GM10266 (cell line): Measurements from ENCODE around the gene SRSF9.
A peak's percentile ranks its signal among the peaks of the same experiment; 100 is the strongest.

Source experiments
- DNase-seq: peaks from one replicate; pipeline ENCODE4 v3.0.0; 2012; ENCODE audit errors: extremely low spot score
- TF ChIP-seq, protein P1 (sequence below): IDR thresholded peaks from 2 replicates; pipeline ENCODE4 v1.5.1; 2012; ENCODE audit warnings: mild to moderate bottlenecking, low read depth; ENCODE audit not compliant: control insufficient read depth, insufficient read depth; ENCODE audit errors: missing control alignments

SRSF9 gene

DNA sequence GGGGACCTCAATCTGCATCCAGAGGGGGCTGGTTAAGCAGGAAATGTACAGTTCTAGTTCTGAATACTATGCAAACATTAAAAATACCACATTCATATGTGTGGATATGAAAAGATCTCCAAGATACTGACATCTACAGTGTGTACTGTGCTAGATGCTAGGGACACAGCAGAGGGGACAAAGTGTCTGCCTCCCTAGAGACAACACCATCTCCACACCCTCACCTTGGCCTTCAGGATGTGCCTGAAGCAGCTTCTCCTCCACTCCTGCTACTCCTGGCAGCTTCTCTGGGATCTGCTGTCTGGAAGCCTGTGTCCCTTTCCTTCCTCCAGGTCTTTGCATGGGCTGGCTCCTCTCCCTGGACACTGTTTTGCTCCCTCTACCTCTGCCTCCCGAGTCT lies 10.7 kb upstream of the SRSF9 start:
- TF ChIP-seq, protein P1, sequence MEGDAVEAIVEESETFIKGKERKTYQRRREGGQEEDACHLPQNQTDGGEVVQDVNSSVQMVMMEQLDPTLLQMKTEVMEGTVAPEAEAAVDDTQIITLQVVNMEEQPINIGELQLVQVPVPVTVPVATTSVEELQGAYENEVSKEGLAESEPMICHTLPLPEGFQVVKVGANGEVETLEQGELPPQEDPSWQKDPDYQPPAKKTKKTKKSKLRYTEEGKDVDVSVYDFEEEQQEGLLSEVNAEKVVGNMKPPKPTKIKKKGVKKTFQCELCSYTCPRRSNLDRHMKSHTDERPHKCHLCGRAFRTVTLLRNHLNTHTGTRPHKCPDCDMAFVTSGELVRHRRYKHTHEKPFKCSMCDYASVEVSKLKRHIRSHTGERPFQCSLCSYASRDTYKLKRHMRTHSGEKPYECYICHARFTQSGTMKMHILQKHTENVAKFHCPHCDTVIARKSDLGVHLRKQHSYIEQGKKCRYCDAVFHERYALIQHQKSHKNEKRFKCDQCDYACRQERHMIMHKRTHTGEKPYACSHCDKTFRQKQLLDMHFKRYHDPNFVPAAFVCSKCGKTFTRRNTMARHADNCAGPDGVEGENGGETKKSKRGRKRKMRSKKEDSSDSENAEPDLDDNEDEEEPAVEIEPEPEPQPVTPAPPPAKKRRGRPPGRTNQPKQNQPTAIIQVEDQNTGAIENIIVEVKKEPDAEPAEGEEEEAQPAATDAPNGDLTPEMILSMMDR: no peak
- no peak for DNase-seq

DNA sequence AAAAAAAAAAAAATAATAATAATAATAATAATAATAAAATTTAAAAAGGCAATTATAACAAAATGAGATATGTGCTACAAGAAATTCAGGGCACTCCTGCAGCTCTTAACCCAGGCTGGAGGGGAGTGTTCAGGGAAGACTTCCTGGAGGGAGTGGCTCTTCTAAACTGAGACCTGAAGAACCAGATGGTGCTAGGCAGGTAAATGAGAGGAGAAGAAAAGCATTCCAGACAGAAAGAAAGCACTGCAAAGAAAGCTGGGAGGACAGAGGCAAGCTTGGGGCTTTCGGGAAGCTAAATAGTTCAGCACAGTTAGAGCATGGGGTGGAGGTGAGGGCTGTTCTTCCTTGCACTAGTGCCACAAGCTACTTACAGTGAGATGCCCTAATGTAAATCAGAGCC lies 9.9 kb upstream of the SRSF9 start:
- TF ChIP-seq, protein P1: no peak
- DNase-seq: no peak

GRCh38 chr12:120475643-120476042 lies 6.1 kb upstream of the SRSF9 start:
- TF ChIP-seq, protein P1: no peak
- no peak for DNase-seq

- TF ChIP-seq, protein P1: no peak
- DNase-seq: no peak
Measured at GRCh38 chr12:120474616-120474960, 5.0 kb upstream of the SRSF9 start.

- TF ChIP-seq, protein P1: no peak
Measured at GRCh38 chr12:120473807-120474615, 4.5 kb upstream of the SRSF9 start.

DNA sequence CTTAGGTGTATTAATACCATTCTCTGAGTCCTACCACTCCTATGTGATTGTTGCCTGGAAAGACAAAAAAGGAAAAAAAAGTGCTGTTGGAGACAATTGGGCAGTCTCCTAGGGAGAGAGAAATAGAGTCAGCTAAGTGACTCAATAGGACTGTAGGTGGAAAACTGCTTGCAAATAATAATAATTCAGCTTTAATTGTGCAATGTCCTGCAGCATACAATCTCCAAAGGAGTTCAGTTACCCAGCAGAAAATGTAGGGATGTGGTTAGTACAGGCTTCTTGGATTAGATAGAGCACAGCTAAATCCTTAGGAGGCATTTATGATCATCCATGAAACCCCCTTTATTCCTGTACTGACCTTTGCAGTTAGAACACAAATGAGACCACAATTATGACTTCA lies 3.0 kb upstream of the SRSF9 start:
- no peak for DNase-seq
- TF ChIP-seq, protein P1: no peak

More at GRCh38 chr12:120473807-120474615, 4.5 kb upstream of the SRSF9 start:
- DNase-seq: no peak

GRCh38 chr12:120470150-120470784 lies 719 bp upstream of the SRSF9 start:
- TF ChIP-seq, protein P1: no peak
- peak; percentile 40 for DNase-seq
